ENCODE data around the gene GRHL1. TPM values are rescaled to one million over a fixed set of nuclear protein-coding genes. Genes with fewer than 3 reads are reported as not detected.
A peak's percentile ranks its signal among the peaks of the same experiment; 100 is the strongest.
"Not testable (repeated sequence)": the region's sequence is repeated elsewhere in the genome, so short reads cannot be mapped to it uniquely, and the experiment has no call there.

Gene GRHL1
- total RNA-seq, result 1.5 TPM

GRCh38 chr2:9951522-9952285, at the start of gene GRHL1:
Gene GRHL1 (plus strand): TSS chr2:9951693. CDS start chr2:9951834, 141 bp downstream.
- intact Hi-C loops (cut with DNase I), result no loop called here
- ATAC-seq (peak; percentile 98), DNase-seq (ENCODE audit: low spot score) (peak; percentile 95)

DNA sequence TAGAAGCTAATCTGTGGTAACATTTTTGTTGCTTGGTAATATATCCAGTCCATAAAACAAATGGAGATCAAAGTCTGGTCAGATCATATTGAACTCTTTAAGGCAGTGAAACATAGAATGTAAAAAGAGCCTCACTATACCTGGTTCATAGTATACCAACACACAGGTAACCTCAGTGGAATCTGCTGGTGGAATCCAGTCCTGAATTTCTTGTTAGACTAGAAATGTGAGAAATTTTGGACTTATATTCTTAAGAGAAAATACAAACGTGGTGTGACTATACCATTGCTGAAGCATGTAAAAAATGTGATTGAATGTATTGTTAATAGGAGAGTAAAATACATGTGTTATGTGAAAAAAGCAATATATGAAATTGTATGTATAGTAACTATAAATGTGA, 46.1 kb upstream of the GRHL1 start:
- intact Hi-C loops (cut with DNase I), result no loop called here
- no peak for ATAC-seq
- DNase-seq (ENCODE audit: low spot score), result no peak

DNA sequence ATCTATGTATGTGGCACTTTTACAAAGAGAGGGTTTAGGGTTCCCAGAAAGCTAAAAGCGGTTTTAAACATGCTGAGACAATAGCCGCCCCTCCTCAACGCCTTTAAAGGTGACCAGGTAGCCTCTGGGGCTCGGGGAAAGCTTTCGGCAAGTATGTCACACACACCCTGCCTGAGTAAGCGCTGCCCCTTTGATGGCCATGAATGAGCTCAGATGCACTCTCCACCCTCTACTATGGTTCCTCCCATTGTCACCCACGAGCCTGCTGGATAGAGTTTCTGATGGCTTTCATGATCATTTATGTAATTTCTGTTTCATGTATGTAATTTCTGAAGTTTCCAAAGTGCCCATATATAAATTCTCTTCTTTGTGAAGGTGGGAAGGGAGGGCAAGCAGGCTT, 44.1 kb upstream of the GRHL1 start:
- no peak for DNase-seq (ENCODE audit: low spot score)
- intact Hi-C loops (cut with DNase I), result no loop called here
- no peak for ATAC-seq

DNA sequence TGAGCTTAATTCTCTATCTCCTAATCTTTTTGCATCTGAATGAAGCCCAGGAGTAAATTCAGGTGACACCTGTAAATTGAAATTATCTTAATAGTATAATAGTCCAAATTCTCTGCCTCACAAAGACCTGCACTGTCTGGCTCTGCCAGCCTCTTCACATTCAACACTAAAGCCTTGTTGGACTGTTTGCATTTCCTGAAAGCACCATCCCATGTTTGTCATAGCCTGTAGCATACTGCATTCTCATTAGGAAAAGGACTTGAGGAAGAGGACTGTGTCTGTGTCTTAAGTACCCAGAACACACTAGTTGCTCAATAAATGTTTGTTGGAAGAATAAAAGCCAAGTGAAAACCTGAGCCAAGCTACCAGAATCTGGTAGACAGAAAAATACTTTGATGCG, 42.9 kb upstream of the GRHL1 start:
- intact Hi-C loops (cut with DNase I), result no loop called here
- ATAC-seq (no peak), DNase-seq (ENCODE audit: low spot score) (no peak)

DNA sequence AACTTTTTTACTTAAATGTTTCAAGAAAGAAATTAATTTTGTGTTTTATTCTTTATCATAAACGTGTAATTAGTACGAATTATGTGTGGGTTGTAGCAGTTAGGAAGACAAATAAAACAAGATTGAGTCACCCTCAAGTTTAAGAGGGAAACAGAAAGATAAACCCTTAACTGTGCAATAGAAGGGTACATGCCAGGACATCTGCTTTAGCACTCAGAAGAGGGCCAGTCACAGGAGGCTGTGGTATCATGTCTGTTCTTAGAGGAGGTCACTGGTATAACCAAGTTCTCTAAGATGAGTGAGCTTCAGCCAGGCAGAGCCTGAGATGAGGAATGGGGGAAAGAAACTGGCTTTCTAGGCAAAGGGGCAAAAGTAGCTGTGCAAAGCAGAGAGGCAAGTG, 42.4 kb upstream of the GRHL1 start:
- intact Hi-C loops (cut with DNase I), result no loop called here
- no peak for DNase-seq (ENCODE audit: low spot score)
- ATAC-seq, result no peak

DNA sequence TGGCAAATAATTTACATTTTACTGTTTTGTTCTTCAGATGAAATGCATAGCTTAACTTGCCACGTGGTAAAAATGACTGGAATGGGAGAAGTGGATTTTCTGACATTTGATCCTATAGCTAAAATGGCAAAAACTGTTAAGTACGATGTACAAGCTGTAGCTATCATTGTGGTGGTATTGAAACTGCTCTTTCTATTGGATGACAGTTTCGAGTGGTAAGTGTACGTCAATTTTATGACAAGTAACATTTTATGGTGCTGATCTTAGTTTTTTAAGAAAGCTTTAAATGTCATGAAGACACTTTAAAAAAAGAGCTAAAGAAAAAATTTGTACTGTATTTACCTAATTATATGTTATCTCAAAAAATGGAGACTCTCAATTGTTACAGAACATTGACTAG, 40.8 kb upstream of the GRHL1 start:
- DNase-seq (ENCODE audit: low spot score) (no peak), ATAC-seq (no peak)
- intact Hi-C loops (cut with DNase I), result no loop called here

DNA sequence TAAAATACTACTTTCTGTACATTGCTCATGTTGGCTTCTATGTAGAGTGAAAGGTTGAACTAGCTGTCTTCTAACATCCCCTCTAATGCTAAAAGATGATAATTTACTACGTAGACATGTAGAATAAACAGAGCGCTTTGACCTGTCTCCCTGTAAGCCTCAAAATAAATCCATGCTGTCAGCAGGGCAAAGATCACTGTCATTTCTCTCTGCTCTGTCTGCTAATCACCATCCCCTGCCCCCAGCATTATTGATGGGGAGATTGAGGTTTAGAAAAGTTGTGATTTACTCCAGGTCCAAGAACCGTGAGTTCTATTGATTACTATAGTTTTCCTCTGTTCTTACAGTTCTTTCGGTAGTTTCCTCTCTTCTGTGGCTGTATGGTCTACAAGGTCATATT, 39.0 kb upstream of the GRHL1 start:
- no peak for DNase-seq (ENCODE audit: low spot score)
- ATAC-seq, result no peak
- intact Hi-C loops (cut with DNase I), result no loop called here

DNA sequence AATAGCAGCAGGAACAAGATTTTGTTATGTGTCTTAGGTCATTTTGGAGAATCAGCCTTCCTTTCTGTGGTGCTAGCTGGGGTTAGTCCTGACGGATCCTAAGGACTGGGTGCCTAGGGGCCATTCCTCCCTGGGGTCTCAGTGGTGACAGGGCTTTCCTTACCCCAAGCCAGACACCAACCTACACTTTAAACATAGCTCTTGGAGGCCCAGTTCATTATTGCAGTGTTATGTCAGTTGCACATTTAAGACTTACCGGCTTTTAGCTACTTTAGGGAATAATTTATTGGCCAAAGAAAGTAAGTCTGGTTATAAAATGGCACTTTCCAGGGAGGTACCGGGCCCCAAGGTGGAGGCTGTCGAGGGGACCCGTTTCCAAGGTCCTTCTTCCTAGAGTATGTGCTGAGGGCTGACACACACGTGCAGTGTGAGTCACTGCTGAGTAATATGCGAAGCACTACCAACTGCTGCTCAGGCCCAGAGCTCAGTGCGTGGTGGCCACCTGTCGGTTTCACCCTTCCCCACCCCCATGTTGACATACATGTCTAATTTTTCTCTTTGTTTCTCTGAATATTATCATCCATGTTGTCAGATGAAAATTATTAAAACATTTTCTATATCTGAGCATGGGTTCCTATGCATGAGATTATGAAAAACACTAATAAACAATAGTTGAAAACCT, 37.0 kb upstream of the GRHL1 start:
- no peak for ATAC-seq
- DNase-seq (ENCODE audit: low spot score), result no peak
- intact Hi-C loops (cut with DNase I), result no loop called here

GRCh38 chr2:9918275-9918674, 33.2 kb upstream of the GRHL1 start:
- DNase-seq (ENCODE audit: low spot score) (no peak), ATAC-seq (peak; percentile 41)
- intact Hi-C loops (cut with DNase I), result no loop called here

DNA sequence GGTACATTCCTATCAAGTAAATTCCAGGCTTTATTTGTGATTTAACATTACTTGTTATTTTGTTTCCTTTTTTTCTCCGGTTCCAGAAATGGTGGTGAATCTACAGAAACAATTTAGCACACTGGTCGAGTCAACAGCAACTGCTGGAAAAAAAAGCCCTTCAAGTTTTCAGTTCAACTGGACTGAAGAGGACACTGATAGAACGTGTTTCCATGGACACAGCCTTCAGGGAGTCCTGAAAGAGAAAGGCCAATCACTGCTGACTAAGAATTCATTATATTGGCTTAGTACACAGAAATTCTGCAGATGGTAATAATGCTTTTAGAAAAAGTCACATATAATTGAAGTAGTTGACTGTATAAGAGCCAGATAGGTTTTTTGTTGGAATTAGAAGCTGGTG, 32.0 kb upstream of the GRHL1 start:
- ATAC-seq (no peak), DNase-seq (ENCODE audit: low spot score) (no peak)
- intact Hi-C loops (cut with DNase I), result no loop called here

GRCh38 chr2:9927020-9927419, 24.5 kb upstream of the GRHL1 start:
- DNase-seq (ENCODE audit: low spot score); intact Hi-C loops (cut with DNase I); ATAC-seq: not testable (repeated sequence)

GRCh38 chr2:9937258-9937657, 14.2 kb upstream of the GRHL1 start:
- no peak for ATAC-seq
- intact Hi-C loops (cut with DNase I), result no loop called here
- DNase-seq (ENCODE audit: low spot score), result no peak

- ATAC-seq, result peak; percentile 10
- intact Hi-C loops (cut with DNase I), result no loop called here
Measured at GRCh38 chr2:9937968-9938367, 13.5 kb upstream of the GRHL1 start.

DNA sequence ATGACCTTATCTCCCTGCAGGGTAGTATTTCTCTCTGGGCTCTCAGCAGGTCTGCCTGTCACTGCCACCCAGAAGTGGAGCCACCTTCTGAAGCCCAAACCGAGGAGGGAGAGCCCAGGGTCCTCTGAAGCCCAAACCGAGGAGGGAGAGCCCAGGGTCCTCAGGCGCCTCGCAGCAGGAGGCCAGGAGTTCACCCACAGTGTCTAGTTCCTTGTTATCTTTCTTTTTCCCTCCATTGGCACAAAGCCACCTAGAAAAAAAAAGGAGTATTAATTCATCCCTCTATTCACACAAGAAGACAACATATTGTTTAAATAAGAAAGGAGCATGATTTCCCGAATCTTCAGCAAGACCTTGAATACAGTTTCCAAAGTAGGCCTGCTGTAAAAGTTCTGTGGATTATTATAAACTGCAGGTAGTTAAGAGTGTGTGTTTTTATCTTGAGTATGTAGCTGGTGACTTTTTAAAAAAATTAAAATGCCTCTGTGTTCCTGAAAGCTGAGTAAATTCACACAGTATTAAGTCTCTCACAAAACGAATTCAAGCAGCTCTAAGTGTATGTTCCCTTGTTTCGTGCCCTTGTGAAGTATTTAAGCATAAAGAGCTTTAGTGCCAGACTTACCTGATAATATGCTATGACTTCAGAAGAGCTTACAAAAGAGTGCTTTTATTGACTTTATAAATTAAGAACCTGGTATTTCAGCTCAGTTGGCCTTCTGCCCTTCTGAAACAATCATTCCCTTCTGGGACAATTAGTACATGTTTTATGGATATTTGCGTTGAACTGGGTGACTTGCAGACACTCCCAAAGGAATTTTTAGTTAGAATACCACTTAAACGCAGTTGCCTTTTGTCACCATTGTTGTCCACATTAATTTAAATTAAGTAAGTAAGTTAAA, 11.7 kb upstream of the GRHL1 start:
- DNase-seq (ENCODE audit: low spot score), result no peak
- no peak for ATAC-seq
- intact Hi-C loops (cut with DNase I), result no loop called here

More at GRCh38 chr2:9937968-9938367, 13.5 kb upstream of the GRHL1 start:
- no peak for DNase-seq (ENCODE audit: low spot score)

DNA sequence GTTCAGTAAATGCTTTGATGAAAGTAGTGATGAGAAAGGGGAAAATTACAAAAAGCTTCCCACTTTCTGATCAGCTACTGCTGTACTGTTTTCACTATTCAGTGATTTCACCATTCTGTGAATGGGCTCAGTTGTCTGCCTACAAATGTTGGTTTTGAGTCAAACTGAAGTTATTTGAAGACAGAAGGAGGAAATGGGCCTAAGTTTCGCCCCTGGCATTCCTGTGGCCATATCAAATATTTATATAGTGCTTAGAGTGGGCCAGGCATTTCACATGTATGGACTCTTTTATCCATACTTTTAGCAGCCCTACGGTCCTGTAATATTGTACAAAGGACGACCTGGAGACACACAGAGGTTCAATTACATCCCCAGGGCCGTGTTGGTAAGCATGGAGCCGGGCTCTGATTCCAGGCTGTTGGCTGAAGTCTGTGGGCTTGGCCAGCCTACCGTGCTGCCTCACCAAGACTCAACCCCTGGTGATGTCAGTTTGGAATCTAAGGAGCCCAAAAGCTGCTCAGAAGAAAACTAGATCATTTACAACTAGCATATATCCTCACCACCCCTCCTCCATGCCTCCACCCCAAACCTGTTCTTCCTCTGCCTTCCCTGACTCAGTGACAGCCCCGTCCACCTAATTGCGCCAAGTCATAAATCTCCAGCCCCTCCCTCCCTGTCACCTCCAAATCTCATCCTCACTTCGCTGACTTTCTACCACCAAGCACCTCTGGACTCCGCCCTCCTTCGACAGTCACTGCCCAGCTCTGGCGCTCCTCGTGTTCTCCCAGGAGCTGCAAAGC, 10.1 kb upstream of the GRHL1 start:
- intact Hi-C loops (cut with DNase I), result no loop called here
- ATAC-seq (no peak), DNase-seq (ENCODE audit: low spot score) (no peak)

GRCh38 chr2:9941996-9942390, 9.5 kb upstream of the GRHL1 start:
- DNase-seq (ENCODE audit: low spot score), result no peak
- ATAC-seq, result no peak
- intact Hi-C loops (cut with DNase I), result no loop called here

- intact Hi-C loops (cut with DNase I), result no loop called here
- ATAC-seq, result no peak
- DNase-seq (ENCODE audit: low spot score), result no peak
Measured at GRCh38 chr2:9944330-9944758, 7.1 kb upstream of the GRHL1 start.

- intact Hi-C loops (cut with DNase I), result no loop called here
- DNase-seq (ENCODE audit: low spot score) (no peak), ATAC-seq (no peak)
Measured at GRCh38 chr2:9945596-9945995, 5.9 kb upstream of the GRHL1 start.

- intact Hi-C loops (cut with DNase I), result no loop called here
- no peak for ATAC-seq
- DNase-seq (ENCODE audit: low spot score), result no peak
Measured at GRCh38 chr2:9946076-9946475, 5.4 kb upstream of the GRHL1 start.
